HG03432 (cell line): ENCODE results near the gene PORCN.

ENCODE experiments used
- ATAC-seq: cut with Tn5 transposase; IDR thresholded peaks from one replicate; pipeline ENCODE4 v1.9.1; 2021; ENCODE audit warnings: mild to moderate bottlenecking, moderate library complexity; ENCODE audit not compliant: unreplicated experiment

PORCN gene

GRCh38 chrX:48475774-48476577 is 32.8 kb upstream of the PORCN start, which contains the start of gene FTSJ1:
FTSJ1 (plus strand) TSS chrX:48476199; CDS start chrX:48478048, 1,849 bp downstream.
- ATAC-seq = peak; percentile 96

GRCh38 chrX:48476919-48477318 is 31.9 kb upstream of the PORCN start:
- ATAC-seq = no peak

- ATAC-seq = no peak
Measured at GRCh38 chrX:48477960-48478755, 30.6 kb upstream of the PORCN start.

GRCh38 chrX:48478806-48479205 is 30.0 kb upstream of the PORCN start:
- ATAC-seq = no peak

GRCh38 chrX:48480142-48480541 is 28.6 kb upstream of the PORCN start:
- no peak for ATAC-seq

GRCh38 chrX:48480583-48480982 is 28.2 kb upstream of the PORCN start:
- ATAC-seq = no peak

- ATAC-seq = no peak
Measured at GRCh38 chrX:48482526-48482925, 26.3 kb upstream of the PORCN start.

GRCh38 chrX:48487362-48487798 is 21.4 kb upstream of the PORCN start:
- no peak for ATAC-seq

- ATAC-seq = no peak
Measured at GRCh38 chrX:48488034-48488433, 20.8 kb upstream of the PORCN start.

GRCh38 chrX:48489296-48489695 is 19.5 kb upstream of the PORCN start:
- no peak for ATAC-seq

GRCh38 chrX:48489892-48490291 is 18.9 kb upstream of the PORCN start:
- no peak for ATAC-seq

- no peak for ATAC-seq
Measured at GRCh38 chrX:48490661-48491060, 18.1 kb upstream of the PORCN start.

GRCh38 chrX:48491809-48492208 is 17.0 kb upstream of the PORCN start:
- ATAC-seq = no peak

GRCh38 chrX:48492293-48492910 is 16.4 kb upstream of the PORCN start:
- ATAC-seq = no peak

GRCh38 chrX:48493890-48494364 is 14.9 kb upstream of the PORCN start:
- no peak for ATAC-seq

GRCh38 chrX:48496660-48497059 is 12.1 kb upstream of the PORCN start:
- ATAC-seq = no peak

- no peak for ATAC-seq
Measured at GRCh38 chrX:48497871-48498270, 10.9 kb upstream of the PORCN start.

GRCh38 chrX:48498374-48498809 is 10.4 kb upstream of the PORCN start:
- no peak for ATAC-seq

GRCh38 chrX:48504261-48504660 is 4.5 kb upstream of the PORCN start:
- no peak for ATAC-seq

- ATAC-seq = no peak
Measured at GRCh38 chrX:48505481-48505880, 3.3 kb upstream of the PORCN start.

GRCh38 chrX:48507246-48507645 is 1.5 kb upstream of the PORCN start:
- ATAC-seq = no peak
